ENCODE results near the gene FARP2. TPM values are rescaled to one million over a fixed set of nuclear protein-coding genes. Genes with fewer than 3 reads are reported as not detected.

The FARP2 gene
- total RNA-seq, 4 donors from 2014 or later = 10.7 to 20.1 (median 13.6) TPM

DNA sequence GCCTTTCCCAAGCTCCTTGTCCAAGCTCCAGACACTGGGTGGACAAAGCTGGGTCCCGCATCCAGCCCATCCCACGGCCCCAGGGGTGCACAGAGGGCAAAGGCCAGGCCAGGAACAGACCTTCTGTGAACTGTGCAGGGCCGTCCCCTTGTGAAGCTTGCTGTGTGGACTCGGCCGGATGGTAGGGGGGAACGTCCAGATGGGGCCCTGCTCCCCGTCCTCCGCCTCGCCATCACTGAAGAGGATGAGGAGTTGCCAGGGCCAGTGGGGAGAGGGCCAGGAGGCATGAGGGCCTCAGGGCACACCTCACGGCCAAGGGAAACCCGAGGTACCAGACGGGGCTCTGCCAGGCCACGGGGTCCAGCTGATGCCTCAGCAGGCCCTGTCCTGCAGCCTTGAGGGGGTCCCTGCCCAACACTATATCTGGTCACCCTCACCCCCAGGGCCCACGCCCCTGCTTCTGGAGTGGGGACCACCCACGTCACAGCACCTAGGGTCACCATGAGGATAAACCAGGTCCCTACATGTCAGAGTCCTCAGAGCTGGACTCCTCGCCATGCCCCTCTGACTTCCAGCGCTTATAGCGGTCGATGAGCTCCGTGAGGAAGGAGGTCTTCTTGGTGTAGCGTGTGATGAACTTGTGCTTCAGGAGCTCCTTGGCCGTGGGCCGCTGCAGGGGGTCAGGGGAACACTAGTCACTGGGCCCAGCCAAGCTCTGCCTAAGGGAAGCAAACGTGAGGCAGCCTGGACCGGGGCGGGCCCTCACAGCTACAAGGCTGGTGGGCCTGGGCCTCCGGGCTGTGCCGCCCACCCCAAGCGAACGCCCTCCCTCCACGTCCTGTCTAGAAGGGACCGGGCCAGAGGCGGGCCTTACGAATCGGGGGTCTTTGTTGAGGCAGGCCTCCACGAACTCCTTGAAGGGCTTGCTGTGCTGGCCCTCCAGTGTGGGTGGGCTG is 142.3 kb downstream of the FARP2 start:
- intact Hi-C loops (cut with DNase I; ENCODE audit: low total_unique reads) = no loop called here

GRCh38 chr2:241499146-241499965 is 143.3 kb downstream of the FARP2 start:
- H3K27ac ChIP-seq = peak overlapping the region; percentile 93 to 98 (median 96)
- in situ Hi-C loops (cut with MboI; ENCODE audit: low sequenced_read_pairs in 4 of 4) = no loop called here
- H3K9me3 ChIP-seq = no peaks in the 10 kb centered on the region
- ATAC-seq = peak in 1 of 2 donors; percentile 12
- no peaks in the 10 kb centered on the region for H3K27me3 ChIP-seq
- peaks cover 49 to 51% of the 10 kb centered on the region in 2 donors for H3K4me1 ChIP-seq
- DNase-seq = peak in 1 of 2 donors; percentile 37
- H3K4me3 ChIP-seq = no peak overlapping the region
- intact Hi-C loops (cut with DNase I; ENCODE audit: low total_unique reads) = no loop called here
- TF ChIP-seq, protein P1, sequence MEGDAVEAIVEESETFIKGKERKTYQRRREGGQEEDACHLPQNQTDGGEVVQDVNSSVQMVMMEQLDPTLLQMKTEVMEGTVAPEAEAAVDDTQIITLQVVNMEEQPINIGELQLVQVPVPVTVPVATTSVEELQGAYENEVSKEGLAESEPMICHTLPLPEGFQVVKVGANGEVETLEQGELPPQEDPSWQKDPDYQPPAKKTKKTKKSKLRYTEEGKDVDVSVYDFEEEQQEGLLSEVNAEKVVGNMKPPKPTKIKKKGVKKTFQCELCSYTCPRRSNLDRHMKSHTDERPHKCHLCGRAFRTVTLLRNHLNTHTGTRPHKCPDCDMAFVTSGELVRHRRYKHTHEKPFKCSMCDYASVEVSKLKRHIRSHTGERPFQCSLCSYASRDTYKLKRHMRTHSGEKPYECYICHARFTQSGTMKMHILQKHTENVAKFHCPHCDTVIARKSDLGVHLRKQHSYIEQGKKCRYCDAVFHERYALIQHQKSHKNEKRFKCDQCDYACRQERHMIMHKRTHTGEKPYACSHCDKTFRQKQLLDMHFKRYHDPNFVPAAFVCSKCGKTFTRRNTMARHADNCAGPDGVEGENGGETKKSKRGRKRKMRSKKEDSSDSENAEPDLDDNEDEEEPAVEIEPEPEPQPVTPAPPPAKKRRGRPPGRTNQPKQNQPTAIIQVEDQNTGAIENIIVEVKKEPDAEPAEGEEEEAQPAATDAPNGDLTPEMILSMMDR (IDR thresholded peaks at IDR 0.05 in 4 of 5, conservative IDR thresholded peaks at IDR 0.05 in 1 of 5) = no peak
- no peak for TF ChIP-seq POLR2A (IDR thresholded peaks at IDR 0.05)
- peaks cover 0 to 59% of the 10 kb centered on the region in 2 donors for H3K36me3 ChIP-seq

More for the DNA sequence above, 142.3 kb downstream of the FARP2 start:
- TF ChIP-seq, protein P1 (IDR thresholded peaks at IDR 0.05 in 4 of 5, conservative IDR thresholded peaks at IDR 0.05 in 1 of 5) = no peak
- no peak for TF ChIP-seq POLR2A (IDR thresholded peaks at IDR 0.05)
- peaks cover 41% of the 10 kb centered on the region in 2 donors for H3K4me1 ChIP-seq
- no peak overlapping the region for H3K4me3 ChIP-seq
- H3K36me3 ChIP-seq = peaks cover 0 to 69% of the 10 kb centered on the region in 2 donors
- in situ Hi-C loops (cut with MboI; ENCODE audit: low sequenced_read_pairs in 4 of 4) = no loop called here
- no peaks in the 10 kb centered on the region for H3K9me3 ChIP-seq
- DNase-seq (no peak), ATAC-seq (no peak)
- no peaks in the 10 kb centered on the region for H3K27me3 ChIP-seq
- H3K27ac ChIP-seq = peak overlapping the region in 2 of 4 donors; percentile 96 to 98

DNA sequence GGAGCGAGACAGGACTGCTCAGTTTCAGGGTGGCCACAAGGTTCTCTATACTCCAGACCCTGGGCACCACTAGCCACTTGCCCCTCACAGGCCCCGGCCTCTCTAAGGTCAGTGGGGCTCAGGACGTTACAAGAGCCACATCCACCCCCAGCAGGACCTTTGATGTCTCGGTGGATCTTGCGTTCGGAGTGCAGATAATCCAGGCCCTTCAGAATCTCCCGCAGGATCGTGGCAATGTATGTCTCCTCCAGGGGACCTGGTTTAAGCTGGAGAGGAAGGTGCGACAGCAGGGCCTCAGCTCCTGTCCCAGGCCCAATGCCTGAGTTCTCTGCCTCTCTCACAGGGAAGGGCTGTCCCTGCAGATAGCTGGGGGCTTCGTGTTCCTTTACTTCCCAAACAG is 143.9 kb downstream of the FARP2 start:
- DNase-seq (no peak), ATAC-seq (no peak)
- in situ Hi-C loops (cut with MboI; ENCODE audit: low sequenced_read_pairs in 4 of 4) = no loop called here
- Histone ChIP-seq H3K4me3 (no peak overlapping the region), H3K36me3 (peaks cover 0 to 53% of the 10 kb centered on the region in 2 donors), H3K27ac (peak overlapping the region; percentile 93 to 98 (median 96)), H3K9me3 (no peaks in the 10 kb centered on the region), H3K4me1 (peaks cover 54 to 58% of the 10 kb centered on the region in 2 donors), H3K27me3 (no peaks in the 10 kb centered on the region)
- TF ChIP-seq, protein P1 (IDR thresholded peaks at IDR 0.05 in 4 of 5, conservative IDR thresholded peaks at IDR 0.05 in 1 of 5) = no peak
- intact Hi-C loops (cut with DNase I; ENCODE audit: low total_unique reads) = no loop called here

- H3K27me3 ChIP-seq = no peaks in the 10 kb centered on the region
- H3K36me3 ChIP-seq = peaks cover 0 to 48% of the 10 kb centered on the region in 2 donors
- intact Hi-C loops (cut with DNase I; ENCODE audit: low total_unique reads) (no loop called here), in situ Hi-C loops (cut with MboI; ENCODE audit: low sequenced_read_pairs in 4 of 4) (no loop called here)
- TF ChIP-seq POLR2A (IDR thresholded peaks at IDR 0.05) = no peak
- ATAC-seq (no peak), DNase-seq (no peak)
- H3K9me3 ChIP-seq = no peaks in the 10 kb centered on the region
- H3K4me1 ChIP-seq = peaks cover 58 to 63% of the 10 kb centered on the region in 2 donors
- H3K27ac ChIP-seq = peak overlapping the region; percentile 93 to 98 (median 96)
- no peak overlapping the region for H3K4me3 ChIP-seq
Measured at GRCh38 chr2:241500431-241500975, 144.4 kb downstream of the FARP2 start.

Measured in gastrocnemius medialis (tissue), 4 donors.